ENCODE data around the gene SIGLEC9.

The SIGLEC9 gene

GRCh38 chr19:51086153-51086850 is 38.4 kb upstream of the SIGLEC9 start:
- no peaks in the 10 kb centered on the region for H3K9me3 ChIP-seq (replicated peaks; ENCODE audit: low read length)
- no peak overlapping the region for H3K4me3 ChIP-seq (ENCODE audit: low read length)
- H3K36me3 ChIP-seq (ENCODE audit: insufficient read depth, low read length) = no peaks in the 10 kb centered on the region
- no peak overlapping the region for H3K4me2 ChIP-seq (ENCODE audit: low read length)
- no peaks in the 10 kb centered on the region for H3K4me1 ChIP-seq (ENCODE audit: control insufficient read depth, insufficient read depth, low read length)
- no peak overlapping the region for H3K9ac ChIP-seq (ENCODE audit: low read depth, low read length)
- H3K27me3 ChIP-seq (ENCODE audit: control insufficient read depth, insufficient read depth, low read length) = no peaks in the 10 kb centered on the region

GRCh38 chr19:51089786-51090185 is 34.9 kb upstream of the SIGLEC9 start:
- Histone ChIP-seq H3K9ac (ENCODE audit: low read depth, low read length) (no peak overlapping the region), H3K4me1 (ENCODE audit: control insufficient read depth, insufficient read depth, low read length) (no peaks in the 10 kb centered on the region), H3K4me3 (ENCODE audit: low read length) (no peak overlapping the region), H3K9me3 (replicated peaks; ENCODE audit: low read length) (no peaks in the 10 kb centered on the region), H3K27me3 (ENCODE audit: control insufficient read depth, insufficient read depth, low read length) (no peaks in the 10 kb centered on the region), H3K36me3 (ENCODE audit: insufficient read depth, low read length) (no peaks in the 10 kb centered on the region), H3K4me2 (ENCODE audit: low read length) (no peak overlapping the region)

GRCh38 chr19:51090471-51090870 is 34.2 kb upstream of the SIGLEC9 start:
- Histone ChIP-seq H3K36me3 (ENCODE audit: insufficient read depth, low read length) (no peaks in the 10 kb centered on the region), H3K4me3 (ENCODE audit: low read length) (no peak overlapping the region), H3K27me3 (ENCODE audit: control insufficient read depth, insufficient read depth, low read length) (no peaks in the 10 kb centered on the region), H3K9ac (ENCODE audit: low read depth, low read length) (no peak overlapping the region), H3K4me2 (ENCODE audit: low read length) (no peak overlapping the region), H3K9me3 (replicated peaks; ENCODE audit: low read length) (no peaks in the 10 kb centered on the region), H3K4me1 (ENCODE audit: control insufficient read depth, insufficient read depth, low read length) (no peaks in the 10 kb centered on the region)

GRCh38 chr19:51091126-51091525 is 33.6 kb upstream of the SIGLEC9 start:
- H3K27me3 ChIP-seq (ENCODE audit: control insufficient read depth, insufficient read depth, low read length) = no peaks in the 10 kb centered on the region
- H3K36me3 ChIP-seq (ENCODE audit: insufficient read depth, low read length) = no peaks in the 10 kb centered on the region
- H3K4me1 ChIP-seq (ENCODE audit: control insufficient read depth, insufficient read depth, low read length) = no peaks in the 10 kb centered on the region
- no peak overlapping the region for H3K4me2 ChIP-seq (ENCODE audit: low read length)
- no peak overlapping the region for H3K9ac ChIP-seq (ENCODE audit: low read depth, low read length)
- no peak overlapping the region for H3K4me3 ChIP-seq (ENCODE audit: low read length)
- H3K9me3 ChIP-seq (replicated peaks; ENCODE audit: low read length) = no peaks in the 10 kb centered on the region

- no peaks in the 10 kb centered on the region for H3K9me3 ChIP-seq (replicated peaks; ENCODE audit: low read length)
- H3K4me2 ChIP-seq (ENCODE audit: low read length) = no peak overlapping the region
- no peaks in the 10 kb centered on the region for H3K36me3 ChIP-seq (ENCODE audit: insufficient read depth, low read length)
- H3K27me3 ChIP-seq (ENCODE audit: control insufficient read depth, insufficient read depth, low read length) = no peaks in the 10 kb centered on the region
- no peak overlapping the region for H3K9ac ChIP-seq (ENCODE audit: low read depth, low read length)
- no peak overlapping the region for H3K4me3 ChIP-seq (ENCODE audit: low read length)
- H3K4me1 ChIP-seq (ENCODE audit: control insufficient read depth, insufficient read depth, low read length) = no peaks in the 10 kb centered on the region
Measured at GRCh38 chr19:51091895-51092873, 32.5 kb upstream of the SIGLEC9 start.

- Histone ChIP-seq H3K4me1 (ENCODE audit: control insufficient read depth, insufficient read depth, low read length) (no peaks in the 10 kb centered on the region), H3K9ac (ENCODE audit: low read depth, low read length) (no peak overlapping the region), H3K4me3 (ENCODE audit: low read length) (no peak overlapping the region), H3K4me2 (ENCODE audit: low read length) (no peak overlapping the region), H3K27me3 (ENCODE audit: control insufficient read depth, insufficient read depth, low read length) (no peaks in the 10 kb centered on the region), H3K36me3 (ENCODE audit: insufficient read depth, low read length) (peaks cover 4% of the 10 kb centered on the region), H3K9me3 (replicated peaks; ENCODE audit: low read length) (no peaks in the 10 kb centered on the region)
Measured at GRCh38 chr19:51093101-51093500, 31.6 kb upstream of the SIGLEC9 start.

- H3K4me3 ChIP-seq (ENCODE audit: low read length) = no peak overlapping the region
- H3K36me3 ChIP-seq (ENCODE audit: insufficient read depth, low read length) = peaks cover 4% of the 10 kb centered on the region
- no peaks in the 10 kb centered on the region for H3K4me1 ChIP-seq (ENCODE audit: control insufficient read depth, insufficient read depth, low read length)
- no peak overlapping the region for H3K4me2 ChIP-seq (ENCODE audit: low read length)
- no peaks in the 10 kb centered on the region for H3K27me3 ChIP-seq (ENCODE audit: control insufficient read depth, insufficient read depth, low read length)
- H3K9ac ChIP-seq (ENCODE audit: low read depth, low read length) = no peak overlapping the region
- no peaks in the 10 kb centered on the region for H3K9me3 ChIP-seq (replicated peaks; ENCODE audit: low read length)
Measured at GRCh38 chr19:51093510-51094345, 31.0 kb upstream of the SIGLEC9 start.

GRCh38 chr19:51094696-51095279 is 29.9 kb upstream of the SIGLEC9 start:
- Histone ChIP-seq H3K4me1 (ENCODE audit: control insufficient read depth, insufficient read depth, low read length) (no peaks in the 10 kb centered on the region), H3K36me3 (ENCODE audit: insufficient read depth, low read length) (peaks cover 12% of the 10 kb centered on the region), H3K9ac (ENCODE audit: low read depth, low read length) (no peak overlapping the region), H3K27me3 (ENCODE audit: control insufficient read depth, insufficient read depth, low read length) (no peaks in the 10 kb centered on the region), H3K9me3 (replicated peaks; ENCODE audit: low read length) (no peaks in the 10 kb centered on the region), H3K4me3 (ENCODE audit: low read length) (no peak overlapping the region), H3K4me2 (ENCODE audit: low read length) (no peak overlapping the region)

GRCh38 chr19:51096473-51097165 is 28.1 kb upstream of the SIGLEC9 start:
- H3K9me3 ChIP-seq (replicated peaks; ENCODE audit: low read length) = no peaks in the 10 kb centered on the region
- no peak overlapping the region for H3K4me2 ChIP-seq (ENCODE audit: low read length)
- H3K4me3 ChIP-seq (ENCODE audit: low read length) = no peak overlapping the region
- H3K36me3 ChIP-seq (ENCODE audit: insufficient read depth, low read length) = peaks cover 13% of the 10 kb centered on the region
- H3K4me1 ChIP-seq (ENCODE audit: control insufficient read depth, insufficient read depth, low read length) = no peaks in the 10 kb centered on the region
- H3K9ac ChIP-seq (ENCODE audit: low read depth, low read length) = no peak overlapping the region
- H3K27me3 ChIP-seq (ENCODE audit: control insufficient read depth, insufficient read depth, low read length) = no peaks in the 10 kb centered on the region

- Histone ChIP-seq H3K9ac (ENCODE audit: low read depth, low read length) (no peak overlapping the region), H3K4me1 (ENCODE audit: control insufficient read depth, insufficient read depth, low read length) (no peaks in the 10 kb centered on the region), H3K9me3 (replicated peaks; ENCODE audit: low read length) (no peaks in the 10 kb centered on the region), H3K27me3 (ENCODE audit: control insufficient read depth, insufficient read depth, low read length) (no peaks in the 10 kb centered on the region), H3K36me3 (ENCODE audit: insufficient read depth, low read length) (peaks cover 16% of the 10 kb centered on the region), H3K4me3 (ENCODE audit: low read length) (no peak overlapping the region), H3K4me2 (ENCODE audit: low read length) (no peak overlapping the region)
Measured at GRCh38 chr19:51097166-51097738, 27.5 kb upstream of the SIGLEC9 start.
